Right cardiac atrium (tissue), 5 donors: ENCODE measurements around the gene MEI4. TPM values are rescaled to one million over a fixed set of nuclear protein-coding genes. Genes with fewer than 3 reads are reported as not detected.

Source experiments
- ATAC-seq, 2 donors: fragments of 200-7000 bp; cut with Tn5 transposase; one replicate each; pipeline versions ENCODE4 v1.8.0 to v1.9.1; 2020; ENCODE audit warnings: moderate library complexity in 2 of 2, mild to moderate bottlenecking in 1 of 2
- DNase-seq, 3 donors: peaks; one replicate each; pipeline ENCODE4 v3.0.0-alpha.2; 2020
- H3K27ac ChIP-seq: one replicate; pipeline ENCODE4 v1.5.1; 2013; ENCODE audit warnings: mild to moderate bottlenecking, low read length, control low read depth, moderate library complexity
- H3K27me3 ChIP-seq: one replicate; pipeline ENCODE4 v1.6.1; 2013; ENCODE audit not compliant: control insufficient read depth, insufficient read depth
- H3K4me1 ChIP-seq: one replicate; pipeline ENCODE4 v1.6.1; 2013; ENCODE audit warnings: low read length; ENCODE audit not compliant: control insufficient read depth, insufficient read depth
- H3K4me3 ChIP-seq: one replicate; pipeline ENCODE4 v1.5.1; 2013; ENCODE audit warnings: low read length, control low read depth
- H3K9me3 ChIP-seq: one replicate; pipeline ENCODE4 v1.6.1; 2013; ENCODE audit warnings: low read length; ENCODE audit not compliant: control insufficient read depth
- WGBS: extraction: QIAGEN DNeasy Blood & Tissue Kit; methylation state at CpG from one replicate; pipeline ENCODE4 v1.1.7; 2013; 5-methylcytosine and 5-hydroxymethylcytosine counted together
- intact Hi-C, 4 donors: fragments of 100-400 bp; cut with DNase I; formaldehyde crosslinking; loops; one replicate each; pipeline versions ENCODE4 v1.11.0 to v1.14.0; 2022 to 2023
- polyA plus RNA-seq: library from polyadenylated mRNA; stranded (reverse); fragments of 200-250 nt; gene quantifications from one replicate; pipeline ENCODE4 v1.2.3, GENCODE V29; 2013
- total RNA-seq, 4 donors: library from RNA; stranded (reverse); fragmentation: NEBNext Ultra II Directional; extraction: Animal tissue kit (Norgen Biotek cat#: 25700); gene quantifications; one replicate each; pipeline ENCODE4 v1.2.1, GENCODE V29; 2021
- donor health status: healthy with polysubstance abuse.
- donor health status: DM: no; HTN: yes; CAD: no.
- donor health status: DM: no; HTN: no; CAD: no.
- donor health status: DM: no; HTN: yes; CAD: no; lungs with severe emphysema.
- donor health status: DM: yes; HTN: yes; CAD: no.

Gene MEI4
- total and polyA plus RNA-seq, 5 donors: 0.59 to 2.8 (median 1.3) TPM

GRCh38 chr6:77764364-77764763, 111.5 kb downstream of the MEI4 start:
- Histone ChIP-seq H3K4me1 (no peaks in the 10 kb centered on the region), H3K9me3 (no peaks in the 10 kb centered on the region), H3K27me3 (no peaks in the 10 kb centered on the region), H3K27ac (no peak overlapping the region), H3K4me3 (no peak overlapping the region)
- intact Hi-C loops: no loop called here
- WGBS: 81% methylated on average over 1 of the region's 1 CpG
- DNase-seq (no peak), ATAC-seq (no peak)

GRCh38 chr6:77773157-77773822, 120.5 kb downstream of the MEI4 start:
- intact Hi-C loops: no loop called here
- H3K4me3 ChIP-seq: no peak overlapping the region
- H3K27ac ChIP-seq: no peak overlapping the region
- DNase-seq: no peak
- H3K4me1 ChIP-seq: no peaks in the 10 kb centered on the region
- no peaks in the 10 kb centered on the region for H3K9me3 ChIP-seq
- no peak for ATAC-seq
- H3K27me3 ChIP-seq: no peaks in the 10 kb centered on the region

- WGBS: 78% methylated on average over 1 of the region's 1 CpG
- Histone ChIP-seq H3K27me3 (no peaks in the 10 kb centered on the region), H3K27ac (no peak overlapping the region), H3K4me3 (no peak overlapping the region), H3K9me3 (no peaks in the 10 kb centered on the region), H3K4me1 (no peaks in the 10 kb centered on the region)
- ATAC-seq (no peak), DNase-seq (no peak)
- intact Hi-C loops: no loop called here
Observed at GRCh38 chr6:77774457-77774856, 121.6 kb downstream of the MEI4 start.

GRCh38 chr6:77776441-77776840, 123.6 kb downstream of the MEI4 start:
- intact Hi-C loops: no loop called here
- no peak for DNase-seq
- Histone ChIP-seq H3K27ac (no peak overlapping the region), H3K4me1 (no peaks in the 10 kb centered on the region), H3K9me3 (no peaks in the 10 kb centered on the region), H3K4me3 (no peak overlapping the region), H3K27me3 (no peaks in the 10 kb centered on the region)
- 65% methylated on average over 1 of the region's 1 CpG for WGBS
- no peak for ATAC-seq

- 95% methylated on average over 4 of the region's 4 CpGs for WGBS
- no peak overlapping the region for H3K4me3 ChIP-seq
- H3K4me1 ChIP-seq: no peaks in the 10 kb centered on the region
- no peaks in the 10 kb centered on the region for H3K9me3 ChIP-seq
- H3K27me3 ChIP-seq: no peaks in the 10 kb centered on the region
- intact Hi-C loops: no loop called here
- no peak for ATAC-seq
- no peak for DNase-seq
- no peak overlapping the region for H3K27ac ChIP-seq
Observed at GRCh38 chr6:77778527-77778926, 125.7 kb downstream of the MEI4 start.

- Histone ChIP-seq H3K27ac (no peak overlapping the region), H3K4me1 (no peaks in the 10 kb centered on the region), H3K4me3 (no peak overlapping the region), H3K9me3 (no peaks in the 10 kb centered on the region), H3K27me3 (no peaks in the 10 kb centered on the region)
- intact Hi-C loops: no loop called here
- WGBS: 85% methylated on average over 4 of the region's 4 CpGs
- DNase-seq (no peak), ATAC-seq (no peak)
Observed at GRCh38 chr6:77786935-77787629, 134.2 kb downstream of the MEI4 start.

- H3K9me3 ChIP-seq: no peaks in the 10 kb centered on the region
- no peak overlapping the region for H3K4me3 ChIP-seq
- H3K4me1 ChIP-seq: no peaks in the 10 kb centered on the region
- intact Hi-C loops: no loop called here
- ATAC-seq (no peak), DNase-seq (no peak)
- no peaks in the 10 kb centered on the region for H3K27me3 ChIP-seq
- WGBS: 87% methylated on average over 6 of the region's 6 CpGs
- H3K27ac ChIP-seq: no peak overlapping the region
Observed at GRCh38 chr6:77796824-77797809, 144.3 kb downstream of the MEI4 start.

- Histone ChIP-seq H3K27me3 (no peaks in the 10 kb centered on the region), H3K9me3 (no peaks in the 10 kb centered on the region), H3K4me1 (no peaks in the 10 kb centered on the region), H3K4me3 (no peak overlapping the region), H3K27ac (no peak overlapping the region)
- intact Hi-C loops: no loop called here
- ATAC-seq (no peak), DNase-seq (no peak)
- 79% methylated on average over 1 of the region's 1 CpG for WGBS
Observed at GRCh38 chr6:77812304-77812703, 159.5 kb downstream of the MEI4 start.

GRCh38 chr6:77813090-77813489, 160.3 kb downstream of the MEI4 start:
- H3K4me3 ChIP-seq: no peak overlapping the region
- DNase-seq (no peak), ATAC-seq (no peak)
- 80% methylated on average over 1 of the region's 1 CpG for WGBS
- no peak overlapping the region for H3K27ac ChIP-seq
- no peaks in the 10 kb centered on the region for H3K4me1 ChIP-seq
- no peaks in the 10 kb centered on the region for H3K27me3 ChIP-seq
- intact Hi-C loops: no loop called here
- H3K9me3 ChIP-seq: no peaks in the 10 kb centered on the region

GRCh38 chr6:77814119-77814518, 161.3 kb downstream of the MEI4 start:
- H3K4me3 ChIP-seq: no peak overlapping the region
- WGBS: 73% methylated on average over 1 of the region's 1 CpG
- ATAC-seq: no peak
- H3K27me3 ChIP-seq: no peaks in the 10 kb centered on the region
- DNase-seq: no peak
- intact Hi-C loops: no loop called here
- H3K27ac ChIP-seq: no peak overlapping the region
- H3K4me1 ChIP-seq: no peaks in the 10 kb centered on the region
- no peaks in the 10 kb centered on the region for H3K9me3 ChIP-seq

GRCh38 chr6:77815531-77815930, 162.7 kb downstream of the MEI4 start:
- no peak overlapping the region for H3K27ac ChIP-seq
- ATAC-seq (no peak), DNase-seq (no peak)
- H3K9me3 ChIP-seq: no peaks in the 10 kb centered on the region
- intact Hi-C loops: no loop called here
- H3K4me1 ChIP-seq: no peaks in the 10 kb centered on the region
- no peaks in the 10 kb centered on the region for H3K27me3 ChIP-seq
- H3K4me3 ChIP-seq: no peak overlapping the region
